GM12891 (cell line): ENCODE results near the gene PURB. TPM values are rescaled to one million over a fixed set of nuclear protein-coding genes. Genes with fewer than 3 reads are reported as not detected.
"Not testable (repeated sequence)": the region's sequence is repeated elsewhere in the genome, so short reads cannot be mapped to it uniquely, and the experiment has no call there.

Source experiments
- DNase-seq: peaks from one replicate; pipeline ENCODE4 v3.0.0; 2011; ENCODE audit warnings: low spot score; ENCODE audit not compliant: insufficient read length
- FAIRE-seq: peaks from 2 replicates; lab custom pipeline; 2011; peaks lifted over from hg19 to GRCh38; lab: Jason Lieb, UNC
- PAX5 ChIP-seq: IDR thresholded peaks from 2 replicates; pipeline ENCODE4 v1.6.1; 2011; ENCODE audit warnings: low read length, moderate library complexity, mild to moderate bottlenecking; ENCODE audit not compliant: insufficient read depth, severe bottlenecking
- POLR2A ChIP-seq: IDR thresholded peaks from 2 replicates; pipeline ENCODE4 v1.6.1; 2011; ENCODE audit warnings: low read depth, low read length, control low read depth
- POLR2AphosphoS5 ChIP-seq: IDR thresholded peaks from 2 replicates; pipeline ENCODE4 v1.6.1; 2011; ENCODE audit warnings: low read depth, low read length, control low read depth
- POU2F2 ChIP-seq: IDR thresholded peaks from 2 replicates; pipeline ENCODE4 v1.6.1; 2011; ENCODE audit warnings: low read depth, mild to moderate bottlenecking, control low read depth, low read length, moderate library complexity
- SPI1 ChIP-seq: IDR thresholded peaks from 2 replicates; pipeline ENCODE4 v1.6.1; 2011; ENCODE audit warnings: low read depth, low read length, control low read depth
- TAF1 ChIP-seq: IDR thresholded peaks from 2 replicates; pipeline ENCODE4 v1.6.1; 2011; ENCODE audit warnings: low read depth, low read length, control low read depth
- polyA plus RNA-seq: library from polyadenylated mRNA; unstranded; fragments of >200 nt; gene quantifications from one replicate; pipeline ENCODE4 v1.2.1, GENCODE V29; 2012; ENCODE audit warnings: low read depth, missing spikeins, inconsistent platforms; ENCODE audit not compliant: missing spikeins

The PURB gene
- polyA plus RNA-seq, result 6.8 TPM

DNA sequence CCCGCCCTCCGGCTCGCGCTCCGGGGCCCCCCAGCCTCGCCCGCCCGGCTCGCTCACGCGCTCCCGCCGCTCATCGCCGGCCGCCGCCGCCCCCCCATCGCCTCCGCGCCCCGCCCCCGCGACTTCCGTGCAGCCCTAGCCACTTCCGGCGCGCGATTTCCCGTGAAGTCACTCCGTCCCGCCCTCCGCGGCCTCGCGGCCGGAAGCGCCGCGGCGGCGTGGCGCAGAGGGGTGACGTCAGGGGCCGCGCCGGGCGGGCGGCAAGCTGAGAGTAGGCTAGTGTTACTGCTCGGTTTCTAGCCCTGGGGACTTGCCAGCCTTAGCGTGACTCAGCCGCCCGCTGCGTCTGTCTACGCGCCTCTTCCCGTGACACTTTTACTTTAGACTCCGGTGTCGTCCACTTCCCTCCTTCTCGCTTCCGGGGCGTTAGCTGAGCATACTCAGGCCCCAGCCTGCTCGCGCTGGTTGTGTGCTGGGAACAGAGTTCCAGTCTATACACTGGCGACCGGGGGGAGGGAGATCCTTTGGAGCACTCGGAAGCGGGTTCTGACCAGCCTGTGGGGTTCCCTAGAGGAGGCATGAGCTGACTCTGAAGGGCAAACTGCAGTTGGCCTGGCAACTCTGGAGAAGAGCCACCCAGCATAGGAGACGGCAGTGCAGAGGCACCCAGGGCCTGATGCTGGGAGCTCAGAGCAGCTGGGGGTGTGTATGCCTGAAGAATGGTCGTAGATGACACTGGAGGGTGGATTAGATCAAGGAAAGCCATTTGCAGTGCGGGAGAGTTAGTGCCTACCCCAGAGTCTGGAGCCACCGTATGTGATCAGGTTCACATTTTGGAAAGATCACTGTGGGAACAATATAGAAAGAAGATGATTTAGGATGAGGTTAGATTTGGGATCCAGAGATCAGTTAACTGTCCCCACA lies at the start of gene PURB:
Gene PURB, minus strand, starts transcription at position 137 of the 924 bp plus-strand sequence. CDS start 182 bp downstream, outside the sequence.
- DNase-seq (peak; percentile 80), FAIRE-seq (peak; percentile 100)
- TF ChIP-seq SPI1, result peak; percentile 84
- peak; percentile 42 for TF ChIP-seq PAX5
- TF ChIP-seq POLR2AphosphoS5, result peak; percentile 96
- no peak; the same call in 1 of the 2 replicates for TF ChIP-seq POU2F2
- TF ChIP-seq POLR2A, result peak; percentile 95
- TF ChIP-seq TAF1, result peak; percentile 94

DNA sequence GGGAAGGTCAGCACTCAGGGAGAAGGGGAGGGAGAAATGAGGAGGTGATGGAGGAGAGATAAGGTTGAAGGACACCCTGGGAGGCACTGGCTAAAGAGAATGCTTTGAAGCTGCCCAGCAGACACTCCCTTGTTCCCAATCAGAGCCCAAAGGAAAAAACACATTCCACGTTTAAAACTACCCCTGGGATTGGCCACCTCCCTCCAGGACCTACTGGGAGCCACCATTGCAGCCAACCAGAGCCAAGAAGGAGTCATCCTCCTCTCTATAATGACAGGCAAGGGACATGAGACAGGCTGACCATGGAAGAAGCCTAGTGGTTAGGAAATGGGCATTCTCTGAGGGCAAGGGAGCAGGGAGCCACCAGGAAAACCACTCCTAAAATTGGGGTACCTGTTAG lies 49.7 kb upstream of the PURB start:
- DNase-seq (no peak), FAIRE-seq (no peak)
- TF ChIP-seq POLR2A, result no peak
- TF ChIP-seq SPI1, result no peak
- TF ChIP-seq POU2F2, result no peak
- no peak for TF ChIP-seq POLR2AphosphoS5
- no peak for TF ChIP-seq PAX5
- TF ChIP-seq TAF1, result no peak

GRCh38 chr7:44934510-44934909 lies 49.2 kb upstream of the PURB start:
- not testable (repeated sequence) for DNase-seq, FAIRE-seq

DNA sequence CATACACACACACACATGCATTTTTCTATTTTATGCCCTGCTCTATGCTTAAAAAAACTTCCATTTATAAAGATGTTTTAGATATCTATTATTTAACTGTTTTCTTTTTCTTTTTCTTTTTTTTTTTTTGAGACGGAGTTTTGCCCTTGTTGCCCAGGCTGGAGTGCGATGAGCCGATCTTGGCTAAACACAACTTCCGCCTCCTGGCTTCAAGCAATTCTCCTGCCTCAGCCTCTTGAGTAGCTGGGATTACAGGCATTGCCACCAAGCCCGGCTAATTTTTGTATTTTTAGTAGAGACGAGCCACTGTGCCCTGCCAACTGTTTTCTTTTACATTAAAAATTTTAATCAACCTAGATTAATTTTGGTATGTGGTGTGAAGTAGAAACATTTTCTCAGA lies 45.6 kb upstream of the PURB start:
- no peak for TF ChIP-seq POLR2AphosphoS5
- no peak for TF ChIP-seq TAF1
- TF ChIP-seq SPI1, result no peak
- no peak for TF ChIP-seq POU2F2
- TF ChIP-seq POLR2A, result no peak
- FAIRE-seq (no peak), DNase-seq (no peak)

DNA sequence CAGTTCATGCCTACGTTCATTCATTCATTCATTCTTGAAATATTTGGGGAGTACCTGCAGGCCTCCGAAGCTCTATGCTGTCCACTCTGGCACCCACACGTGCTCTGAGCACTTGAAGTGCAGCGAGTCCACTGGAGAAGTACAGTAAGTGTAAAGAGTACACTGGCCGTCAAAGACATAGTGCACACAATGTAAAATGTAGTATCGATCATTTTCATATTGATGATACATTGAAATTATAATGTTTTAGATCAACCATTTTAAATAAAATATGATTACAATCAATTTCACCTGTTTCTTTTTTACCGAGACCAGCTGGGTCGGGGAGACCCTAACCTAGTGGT lies 37.0 kb upstream of the PURB start:
- FAIRE-seq (no peak), DNase-seq (no peak)
- no peak for TF ChIP-seq POLR2AphosphoS5
- no peak for TF ChIP-seq POLR2A
- no peak for TF ChIP-seq TAF1
- TF ChIP-seq PAX5, result no peak
- TF ChIP-seq SPI1, result no peak
- no peak for TF ChIP-seq POU2F2

DNA sequence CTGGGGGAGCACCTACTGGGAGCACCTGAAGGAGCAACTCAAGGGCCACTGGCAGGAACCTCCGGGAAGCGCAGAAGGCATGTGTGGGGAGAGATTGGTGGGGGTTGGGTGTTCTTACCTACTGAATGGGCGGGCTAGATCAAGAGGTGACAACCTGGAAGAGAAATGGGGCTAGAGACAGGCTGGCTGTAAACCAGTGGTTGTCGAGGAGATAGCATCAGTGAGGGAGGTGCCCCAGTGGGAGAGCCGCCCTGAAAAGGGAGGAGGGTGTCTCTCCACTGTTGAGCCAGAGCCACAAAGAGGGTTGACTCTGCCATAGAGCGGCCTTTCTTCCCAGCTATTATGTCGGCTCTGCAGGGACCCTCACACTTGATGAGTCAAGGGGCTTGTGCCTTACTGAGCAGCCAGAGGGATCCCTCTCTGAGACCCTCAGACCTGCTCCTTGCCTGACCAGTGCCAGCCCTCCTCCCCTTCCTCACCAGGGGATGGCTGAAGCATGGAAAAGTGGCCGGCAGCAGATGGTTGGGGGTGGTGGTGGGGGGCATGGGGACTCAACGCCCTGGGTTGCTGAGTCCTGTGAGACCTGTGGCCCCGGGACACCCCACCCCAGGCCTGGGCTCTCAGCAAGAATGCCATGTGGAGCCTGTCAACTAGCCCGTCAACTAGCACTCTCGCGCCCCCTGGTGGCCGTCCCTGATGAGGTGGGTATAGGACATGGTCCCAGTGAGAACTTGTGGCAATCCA lies 36.4 kb upstream of the PURB start:
- peak; percentile 77 for DNase-seq
- peak; percentile 97 for FAIRE-seq

DNA sequence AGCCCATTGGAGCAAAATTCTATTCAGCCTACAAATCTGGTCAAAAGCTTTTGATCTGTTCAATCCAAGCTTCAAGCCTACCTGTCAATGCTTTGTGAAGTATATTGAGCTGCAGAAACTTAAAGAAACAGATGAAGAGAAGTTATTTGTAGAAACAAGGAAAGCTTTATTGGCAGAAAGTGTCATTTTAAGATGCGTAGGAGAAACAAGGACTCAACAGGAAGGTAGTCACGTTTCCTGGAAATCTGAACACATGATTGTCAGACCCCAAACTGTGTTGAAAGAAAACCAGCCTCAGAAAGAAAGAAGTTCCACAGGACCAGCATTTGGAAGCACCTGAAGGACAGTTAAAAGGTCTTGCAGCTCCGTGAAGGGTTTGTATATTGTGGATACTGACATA lies 34.8 kb upstream of the PURB start:
- DNase-seq (no peak), FAIRE-seq (no peak)
- TF ChIP-seq POLR2A (no peak), TAF1 (no peak), SPI1 (no peak), PAX5 (no peak), POLR2AphosphoS5 (no peak), POU2F2 (no peak)

More for the DNA sequence above, 36.4 kb upstream of the PURB start:
- TF ChIP-seq SPI1 (no peak), POU2F2 (no peak), PAX5 (no peak), POLR2A (no peak), POLR2AphosphoS5 (no peak), TAF1 (no peak)

GRCh38 chr7:44918029-44918428 lies 32.7 kb upstream of the PURB start:
- no peak for TF ChIP-seq POU2F2
- DNase-seq (no peak), FAIRE-seq (no peak)

DNA sequence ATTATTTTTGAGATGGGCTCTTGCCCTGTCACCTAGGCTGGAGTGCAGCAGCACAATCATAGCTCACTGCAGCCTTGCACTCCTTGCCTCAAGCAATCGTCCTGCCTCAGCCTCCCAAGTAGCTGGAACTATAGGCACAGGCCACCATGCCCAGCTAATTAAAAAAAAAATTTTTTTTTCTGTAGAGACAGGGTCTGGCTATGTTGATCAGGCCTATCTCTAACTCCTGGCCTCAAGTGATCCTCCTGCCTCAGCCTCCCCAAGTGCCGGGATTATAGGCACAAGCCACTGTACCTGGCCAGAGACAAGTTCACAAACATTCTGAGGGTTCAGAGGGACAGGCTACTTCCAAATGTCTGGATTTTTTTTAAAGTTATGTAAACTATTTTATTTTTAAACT lies 32.1 kb upstream of the PURB start:
- no peak for TF ChIP-seq PAX5
- no peak for TF ChIP-seq SPI1
- TF ChIP-seq TAF1, result no peak
- TF ChIP-seq POLR2AphosphoS5, result no peak
- TF ChIP-seq POLR2A, result no peak
- no peak for TF ChIP-seq POU2F2
- DNase-seq (no peak), FAIRE-seq (no peak)
